Stimulated activated memory B cell treated with anti-CD40 and anti-IgM and Interleukin-4, amounts not matched to agents 10 μg/mL and 1 μg/mL and 100 μg/mL, for 72 hours (primary cell): ENCODE measurements around the gene NUP205.

Source experiments
- ATAC-seq: fragments of 150-1000 bp; cut with Tn5 transposase; 2 replicates; pipeline ENCODE4 v1.10.0; 2021
- H3K27ac Mint-ChIP-seq: one replicate; pipeline ENCODE4 v1.8.0; 2022; ENCODE audit warnings: mild to moderate bottlenecking, mixed read lengths
- H3K27me3 Mint-ChIP-seq: one replicate; pipeline ENCODE4 v1.8.0; 2022; ENCODE audit warnings: mixed read lengths
- H3K36me3 Mint-ChIP-seq: one replicate; pipeline ENCODE4 v1.8.0; 2022; ENCODE audit warnings: mixed read lengths
- H3K4me1 Mint-ChIP-seq: one replicate; pipeline ENCODE4 v1.8.0; 2022; ENCODE audit warnings: mixed read lengths
- H3K4me3 Mint-ChIP-seq: one replicate; pipeline ENCODE4 v1.8.0; 2022; ENCODE audit warnings: mild to moderate bottlenecking, moderate library complexity, mixed read lengths
- H3K9me3 Mint-ChIP-seq: one replicate; pipeline ENCODE4 v1.8.0; 2022; ENCODE audit warnings: mixed read lengths

The NUP205 gene, protein sequence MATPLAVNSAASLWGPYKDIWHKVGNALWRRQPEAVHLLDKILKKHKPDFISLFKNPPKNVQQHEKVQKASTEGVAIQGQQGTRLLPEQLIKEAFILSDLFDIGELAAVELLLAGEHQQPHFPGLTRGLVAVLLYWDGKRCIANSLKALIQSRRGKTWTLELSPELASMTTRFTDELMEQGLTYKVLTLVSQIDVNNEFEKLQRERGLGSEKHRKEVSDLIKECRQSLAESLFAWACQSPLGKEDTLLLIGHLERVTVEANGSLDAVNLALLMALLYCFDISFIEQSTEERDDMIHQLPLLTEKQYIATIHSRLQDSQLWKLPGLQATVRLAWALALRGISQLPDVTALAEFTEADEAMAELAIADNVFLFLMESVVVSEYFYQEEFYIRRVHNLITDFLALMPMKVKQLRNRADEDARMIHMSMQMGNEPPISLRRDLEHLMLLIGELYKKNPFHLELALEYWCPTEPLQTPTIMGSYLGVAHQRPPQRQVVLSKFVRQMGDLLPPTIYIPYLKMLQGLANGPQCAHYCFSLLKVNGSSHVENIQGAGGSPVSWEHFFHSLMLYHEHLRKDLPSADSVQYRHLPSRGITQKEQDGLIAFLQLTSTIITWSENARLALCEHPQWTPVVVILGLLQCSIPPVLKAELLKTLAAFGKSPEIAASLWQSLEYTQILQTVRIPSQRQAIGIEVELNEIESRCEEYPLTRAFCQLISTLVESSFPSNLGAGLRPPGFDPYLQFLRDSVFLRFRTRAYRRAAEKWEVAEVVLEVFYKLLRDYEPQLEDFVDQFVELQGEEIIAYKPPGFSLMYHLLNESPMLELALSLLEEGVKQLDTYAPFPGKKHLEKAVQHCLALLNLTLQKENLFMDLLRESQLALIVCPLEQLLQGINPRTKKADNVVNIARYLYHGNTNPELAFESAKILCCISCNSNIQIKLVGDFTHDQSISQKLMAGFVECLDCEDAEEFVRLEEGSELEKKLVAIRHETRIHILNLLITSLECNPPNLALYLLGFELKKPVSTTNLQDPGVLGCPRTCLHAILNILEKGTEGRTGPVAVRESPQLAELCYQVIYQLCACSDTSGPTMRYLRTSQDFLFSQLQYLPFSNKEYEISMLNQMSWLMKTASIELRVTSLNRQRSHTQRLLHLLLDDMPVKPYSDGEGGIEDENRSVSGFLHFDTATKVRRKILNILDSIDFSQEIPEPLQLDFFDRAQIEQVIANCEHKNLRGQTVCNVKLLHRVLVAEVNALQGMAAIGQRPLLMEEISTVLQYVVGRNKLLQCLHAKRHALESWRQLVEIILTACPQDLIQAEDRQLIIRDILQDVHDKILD (N-terminal part only)

DNA sequence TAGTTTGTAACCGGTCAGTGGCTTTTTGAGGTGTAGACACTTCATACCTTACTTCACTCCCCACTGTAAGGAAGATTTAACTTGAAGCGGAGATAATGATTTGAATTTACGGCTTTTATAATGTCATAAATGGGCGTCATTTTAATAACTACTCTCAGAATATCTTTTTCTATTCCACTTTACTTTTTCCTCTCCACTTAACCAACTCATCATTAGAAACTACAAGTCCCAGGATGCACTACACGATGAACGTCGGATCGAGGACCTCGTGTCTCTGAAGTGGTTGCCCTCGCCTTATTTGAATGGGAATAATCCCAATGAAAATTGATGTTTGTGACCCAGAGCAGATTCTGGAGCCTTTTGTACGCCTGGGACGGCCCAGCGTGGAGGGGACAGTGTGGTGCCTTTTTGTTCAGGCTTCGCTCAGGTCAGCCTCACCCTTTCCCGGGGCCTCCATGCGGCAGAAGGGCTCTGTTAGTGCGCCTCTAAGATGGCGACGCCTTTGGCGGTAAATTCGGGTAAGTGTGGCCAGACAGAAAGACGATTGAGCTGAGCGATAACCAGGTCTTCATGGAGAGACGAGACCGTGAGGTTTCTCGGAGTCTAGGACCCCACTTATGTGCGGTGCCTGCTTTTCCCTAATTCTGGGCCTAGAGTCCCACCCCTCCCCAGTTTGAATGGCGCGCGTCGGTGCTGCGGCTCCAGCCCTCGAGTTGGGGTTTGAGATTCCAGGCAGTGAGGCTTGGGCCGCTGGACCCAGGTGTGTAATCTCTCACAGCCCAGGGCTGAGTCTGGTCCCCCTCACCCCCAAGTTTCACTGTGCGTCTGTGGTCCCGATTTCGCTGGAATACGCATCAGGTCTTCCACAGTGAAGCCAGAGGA is at the start of gene NUP205:
TSS of gene NUP205 (plus strand) at position 463 of the 882 bp plus-strand sequence. CDS start at position 491, 28 bp downstream.
- H3K36me3 Mint-ChIP-seq = peaks cover 1% of the 10 kb centered on the region
- H3K4me1 Mint-ChIP-seq = peaks cover 28% of the 10 kb centered on the region
- H3K9me3 Mint-ChIP-seq = no peaks in the 10 kb centered on the region
- H3K27ac Mint-ChIP-seq = no peak within 1 kb of the TSS
- H3K4me3 Mint-ChIP-seq = no peak within 1 kb of the TSS
- H3K27me3 Mint-ChIP-seq = no peaks in the 10 kb centered on the region
- peak; percentile 94 for ATAC-seq

DNA sequence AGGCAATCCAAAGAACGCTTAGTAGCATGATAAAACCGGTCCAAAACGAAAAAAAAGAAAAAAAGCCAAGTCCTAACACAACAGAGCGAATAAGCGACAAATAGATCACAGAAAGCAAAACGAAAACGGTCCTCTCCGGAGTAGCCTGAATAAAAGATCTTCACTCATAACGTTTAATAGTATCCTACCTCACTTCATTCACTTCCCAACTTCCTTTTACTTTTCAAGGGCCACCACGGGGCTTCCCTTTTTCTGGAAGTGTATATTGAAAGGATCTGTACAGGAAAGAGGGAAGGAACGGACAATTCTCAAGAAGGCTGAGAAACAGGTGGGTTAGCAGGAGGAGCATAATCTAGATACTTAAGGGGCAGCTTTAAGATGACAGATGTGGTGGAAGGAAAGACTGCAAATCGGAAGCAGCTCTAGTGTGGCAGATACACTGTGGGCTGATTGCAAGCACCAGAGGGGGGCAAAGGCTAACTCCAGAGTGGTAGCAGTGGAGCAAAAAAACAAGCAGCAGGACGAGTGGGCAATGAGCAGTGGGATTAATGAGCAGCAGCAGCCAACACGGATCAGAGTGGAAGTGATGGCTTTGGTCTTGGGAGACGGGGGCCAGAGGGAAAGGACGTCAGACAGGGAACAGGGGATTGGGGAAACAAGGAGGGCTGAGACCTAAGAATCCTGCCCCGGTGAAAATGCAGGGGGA is 48.7 kb upstream of the NUP205 start:
- Mint-ChIP-seq H3K4me3 (no peak overlapping the region), H3K36me3 (no peaks in the 10 kb centered on the region), H3K27me3 (no peaks in the 10 kb centered on the region), H3K27ac (no peak overlapping the region), H3K4me1 (peaks cover 6% of the 10 kb centered on the region), H3K9me3 (no peaks in the 10 kb centered on the region)
- peak; percentile 9 for ATAC-seq

DNA sequence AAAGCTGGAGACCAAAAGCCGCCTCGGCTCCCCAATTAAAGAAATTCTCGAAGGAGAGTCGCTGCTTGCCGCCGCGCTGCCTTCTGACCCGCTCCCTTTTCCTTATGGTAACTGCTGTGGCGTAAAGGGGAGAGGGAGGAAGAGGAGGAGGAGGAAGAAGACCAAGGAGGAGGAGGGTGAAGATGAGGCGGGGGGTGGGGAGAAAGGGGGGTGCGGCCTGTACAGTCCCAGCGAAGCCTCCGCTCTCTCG is 48.2 kb upstream of the NUP205 start:
- H3K9me3 Mint-ChIP-seq = no peaks in the 10 kb centered on the region
- no peaks in the 10 kb centered on the region for H3K36me3 Mint-ChIP-seq
- no peak overlapping the region for H3K4me3 Mint-ChIP-seq
- H3K27me3 Mint-ChIP-seq = no peaks in the 10 kb centered on the region
- no peak overlapping the region for H3K27ac Mint-ChIP-seq
- ATAC-seq = no peak
- peaks cover 6% of the 10 kb centered on the region for H3K4me1 Mint-ChIP-seq

DNA sequence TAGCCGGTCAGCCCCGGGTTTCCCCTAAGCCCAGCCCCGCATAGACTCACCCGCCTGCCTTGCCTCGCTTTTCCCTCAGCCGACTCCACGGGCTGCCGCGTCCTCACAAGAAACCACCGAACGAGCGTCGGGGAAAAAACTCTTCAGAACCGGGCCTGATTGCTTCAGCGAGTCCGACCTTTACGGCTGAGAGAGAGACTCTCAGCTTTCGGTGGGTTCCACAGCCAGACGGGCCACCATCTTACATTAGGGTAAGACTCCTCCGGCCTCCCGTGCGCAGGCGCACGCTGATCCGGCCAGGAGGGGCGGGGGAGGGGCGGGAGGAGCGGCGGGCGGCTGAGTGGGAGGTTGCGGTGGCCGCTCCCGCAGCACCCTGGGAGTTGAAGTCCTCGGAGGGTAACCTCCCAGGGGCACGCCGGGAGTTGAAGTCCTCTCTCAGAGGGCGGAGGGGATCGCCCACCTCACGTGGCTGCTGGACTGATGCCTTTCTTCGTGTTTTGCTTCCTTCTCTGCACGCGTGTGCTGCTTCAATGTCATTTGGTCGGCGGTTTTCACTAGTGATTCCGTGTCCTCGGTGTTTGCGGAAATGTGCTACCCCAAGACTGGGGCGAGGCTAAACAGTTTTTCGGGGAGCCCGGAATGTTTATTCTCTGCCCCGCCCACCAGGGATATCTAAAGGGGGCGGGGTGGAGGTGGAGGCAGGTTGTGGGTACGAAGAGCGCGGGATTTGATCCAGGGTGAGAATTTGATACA is 47.7 kb upstream of the NUP205 start, which contains the start of gene CNOT4:
TSS of gene CNOT4 (minus strand) at position 264 of the 753 bp plus-strand sequence. CDS start 71,771 bp downstream, outside the sequence.
- Mint-ChIP-seq H3K27me3 (no peaks in the 10 kb centered on the region), H3K9me3 (no peaks in the 10 kb centered on the region), H3K36me3 (no peaks in the 10 kb centered on the region), H3K4me1 (peaks cover 6% of the 10 kb centered on the region), H3K4me3 (no peak within 1 kb of the TSS), H3K27ac (no peak within 1 kb of the TSS)
- ATAC-seq = peak; percentile 99

DNA sequence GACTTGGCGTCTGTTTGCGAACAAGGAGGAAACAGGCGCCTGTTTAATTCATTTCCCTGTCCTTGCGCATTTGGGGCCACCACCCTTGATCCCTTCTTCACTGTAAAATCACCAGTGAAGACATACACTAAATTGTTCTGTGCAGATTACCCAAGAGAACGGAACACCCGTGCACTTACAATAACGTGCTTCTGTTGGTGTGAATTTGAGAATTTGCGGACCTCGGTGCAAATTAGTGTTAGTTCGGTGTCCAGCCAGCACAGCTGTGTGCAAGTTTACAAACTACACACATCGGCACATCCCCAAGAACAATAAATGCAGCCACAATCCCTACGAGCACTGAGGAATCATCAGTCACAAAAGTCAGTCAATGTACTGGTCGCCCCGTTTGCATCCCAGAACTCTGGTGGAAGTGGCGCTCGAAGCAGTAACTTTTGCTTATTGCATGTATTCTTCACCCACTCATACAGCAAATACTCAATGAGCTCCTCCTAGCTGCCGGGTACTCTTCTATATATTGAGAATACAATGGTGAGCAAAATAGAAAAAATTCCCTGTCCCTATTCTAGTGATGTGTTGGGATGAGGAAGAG is 47.0 kb upstream of the NUP205 start:
- H3K4me3 Mint-ChIP-seq = no peak overlapping the region
- no peak overlapping the region for H3K27ac Mint-ChIP-seq
- peaks cover 6% of the 10 kb centered on the region for H3K4me1 Mint-ChIP-seq
- no peaks in the 10 kb centered on the region for H3K27me3 Mint-ChIP-seq
- H3K36me3 Mint-ChIP-seq = no peaks in the 10 kb centered on the region
- H3K9me3 Mint-ChIP-seq = no peaks in the 10 kb centered on the region
- ATAC-seq = no peak

DNA sequence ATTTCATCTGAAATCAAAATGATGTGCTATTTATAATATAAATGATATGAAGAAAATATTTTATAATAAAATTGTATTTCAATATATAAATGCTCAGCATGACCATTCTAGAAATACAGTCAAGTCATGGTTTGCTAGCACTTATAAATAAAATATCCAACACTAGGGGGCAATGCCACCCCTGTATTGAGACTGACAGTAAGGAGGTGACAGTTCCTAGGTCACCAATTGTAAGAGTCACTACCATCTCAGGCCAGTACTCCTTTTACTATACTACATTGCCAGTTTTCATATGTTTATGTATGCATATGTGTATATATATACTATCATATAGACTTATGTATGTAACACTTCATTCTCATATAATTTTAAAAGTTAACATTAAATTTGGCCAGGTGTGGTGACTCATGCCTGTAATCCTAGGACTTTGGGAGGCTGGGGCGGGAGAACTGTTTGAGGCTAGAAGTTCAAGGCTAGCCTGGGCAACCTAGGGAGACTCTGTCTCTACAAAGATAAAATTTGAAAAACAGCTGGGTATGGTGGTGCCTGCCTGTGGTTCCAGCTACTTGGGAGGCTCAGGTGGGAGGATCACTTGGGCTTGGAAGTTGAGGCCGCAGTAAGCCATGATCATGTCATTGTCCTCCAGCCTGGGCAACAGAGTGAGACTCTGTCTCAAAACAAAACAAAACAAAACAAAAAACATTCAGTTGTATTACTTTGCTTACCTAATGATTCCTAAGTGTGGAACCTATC is 45.4 kb upstream of the NUP205 start:
- H3K27ac Mint-ChIP-seq = no peak overlapping the region
- no peaks in the 10 kb centered on the region for H3K27me3 Mint-ChIP-seq
- peaks cover under 1% of the 10 kb centered on the region for H3K4me1 Mint-ChIP-seq
- H3K9me3 Mint-ChIP-seq = no peaks in the 10 kb centered on the region
- no peaks in the 10 kb centered on the region for H3K36me3 Mint-ChIP-seq
- ATAC-seq = no peak
- H3K4me3 Mint-ChIP-seq = no peak overlapping the region

DNA sequence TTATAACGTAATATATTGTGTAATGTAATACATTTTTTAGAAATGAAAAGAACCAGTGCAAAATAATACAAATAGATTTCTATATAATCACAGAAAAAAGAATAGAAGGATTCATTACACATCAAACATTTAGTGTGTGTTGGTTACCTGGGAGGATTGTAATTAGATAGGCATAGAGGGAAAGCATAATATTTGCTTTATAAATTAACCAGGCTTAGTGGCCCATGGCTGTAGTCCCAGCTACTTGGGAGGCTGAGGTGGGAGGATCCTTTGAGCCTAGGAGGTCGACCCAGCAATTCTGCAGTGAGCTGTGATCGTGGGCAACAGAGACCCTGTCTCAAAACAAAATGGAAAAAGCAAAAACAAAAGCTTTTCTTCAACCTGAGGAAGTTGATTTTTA is 42.9 kb upstream of the NUP205 start:
- Mint-ChIP-seq H3K27ac (no peak overlapping the region), H3K4me1 (no peaks in the 10 kb centered on the region), H3K9me3 (no peaks in the 10 kb centered on the region), H3K4me3 (no peak overlapping the region), H3K36me3 (no peaks in the 10 kb centered on the region), H3K27me3 (no peaks in the 10 kb centered on the region)
- ATAC-seq = no peak

DNA sequence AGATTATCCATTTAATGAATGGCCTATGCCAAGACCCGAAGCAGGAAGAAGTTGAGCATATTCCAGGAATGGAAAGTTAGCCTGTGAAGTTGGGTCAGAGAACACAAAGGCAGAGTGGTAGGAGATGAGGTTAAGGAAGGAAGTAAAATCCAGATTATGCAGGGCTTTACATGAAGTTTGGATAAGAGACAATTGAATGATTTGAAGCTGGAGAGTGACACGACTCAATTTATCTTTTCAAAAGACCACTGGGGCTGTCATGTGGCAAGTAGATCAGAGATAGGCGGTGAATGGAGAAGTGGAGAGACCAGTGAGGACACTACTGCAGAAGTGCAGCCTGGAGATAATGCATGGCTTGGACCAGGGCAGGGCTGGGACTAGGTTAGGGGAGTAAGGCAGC is 40.7 kb upstream of the NUP205 start:
- no peaks in the 10 kb centered on the region for H3K9me3 Mint-ChIP-seq
- ATAC-seq = no peak
- no peak overlapping the region for H3K27ac Mint-ChIP-seq
- no peaks in the 10 kb centered on the region for H3K4me1 Mint-ChIP-seq
- H3K4me3 Mint-ChIP-seq = no peak overlapping the region
- H3K36me3 Mint-ChIP-seq = no peaks in the 10 kb centered on the region
- H3K27me3 Mint-ChIP-seq = no peaks in the 10 kb centered on the region

DNA sequence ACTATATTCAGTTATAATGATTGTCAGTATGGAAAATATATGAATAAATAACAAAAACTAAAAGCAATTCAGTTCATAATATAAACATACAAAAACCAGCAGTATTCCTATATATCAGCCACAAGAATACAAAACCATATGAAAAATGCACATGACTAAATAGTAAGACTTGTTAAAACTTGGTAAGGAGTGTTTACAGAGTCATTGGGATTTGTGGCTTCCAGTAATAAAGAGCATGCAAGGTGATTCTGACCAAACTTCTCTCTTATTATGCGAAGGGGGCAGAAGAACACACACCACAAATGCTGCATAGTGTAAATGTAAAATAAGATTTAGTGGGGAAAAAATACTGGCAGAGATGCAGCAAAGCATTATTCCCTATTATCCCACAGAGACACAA is 39.0 kb upstream of the NUP205 start:
- Mint-ChIP-seq H3K9me3 (peaks cover 4% of the 10 kb centered on the region), H3K4me1 (no peaks in the 10 kb centered on the region), H3K4me3 (no peak overlapping the region), H3K36me3 (no peaks in the 10 kb centered on the region), H3K27me3 (no peaks in the 10 kb centered on the region), H3K27ac (no peak overlapping the region)
- no peak for ATAC-seq

DNA sequence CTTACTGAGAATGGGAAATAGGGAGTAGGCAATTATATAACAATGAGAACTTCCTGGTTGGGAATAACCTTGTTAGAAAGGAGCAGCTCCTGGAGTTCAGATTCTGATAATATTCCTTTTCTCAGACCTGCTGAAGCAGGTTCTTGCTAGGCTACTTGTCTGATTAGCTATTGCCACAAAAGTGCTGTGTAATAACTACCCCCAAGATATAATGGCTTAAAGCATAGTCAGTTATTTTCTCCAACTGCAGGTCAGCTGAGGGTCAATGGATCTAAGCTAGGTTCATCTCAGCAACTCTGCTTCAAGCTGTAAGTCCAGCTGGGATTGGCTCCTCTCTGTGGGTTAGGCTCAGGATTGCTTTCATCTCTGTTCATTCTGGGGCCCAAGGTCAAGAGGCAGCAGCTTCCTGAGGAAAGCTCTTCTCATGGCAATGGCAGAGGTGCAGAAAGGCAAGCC is 38.5 kb upstream of the NUP205 start:
- H3K4me3 Mint-ChIP-seq = no peak overlapping the region
- peaks cover 4% of the 10 kb centered on the region for H3K9me3 Mint-ChIP-seq
- H3K4me1 Mint-ChIP-seq = no peaks in the 10 kb centered on the region
- H3K27ac Mint-ChIP-seq = no peak overlapping the region
- H3K36me3 Mint-ChIP-seq = no peaks in the 10 kb centered on the region
- H3K27me3 Mint-ChIP-seq = no peaks in the 10 kb centered on the region
- no peak for ATAC-seq

DNA sequence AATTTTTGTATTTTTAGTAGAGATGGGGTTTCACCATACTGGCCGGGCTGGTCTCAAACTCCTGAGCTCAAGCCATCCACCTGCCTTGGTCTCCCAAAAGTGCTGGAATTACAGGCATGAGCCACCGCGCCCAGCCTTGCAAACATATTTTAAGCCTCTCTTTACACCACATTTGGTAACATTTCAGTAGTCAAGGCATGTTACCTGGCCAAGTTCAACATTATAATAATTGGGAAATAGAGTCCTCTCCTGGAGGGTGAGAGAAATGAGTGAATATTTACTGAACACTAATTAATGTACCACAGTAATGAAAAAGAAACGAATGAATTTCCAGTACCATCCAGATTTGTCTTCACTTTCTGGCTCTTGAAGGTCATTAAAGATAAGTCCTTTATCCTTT is 37.8 kb upstream of the NUP205 start:
- Mint-ChIP-seq H3K4me1 (no peaks in the 10 kb centered on the region), H3K36me3 (no peaks in the 10 kb centered on the region), H3K27me3 (no peaks in the 10 kb centered on the region), H3K9me3 (peaks cover 4% of the 10 kb centered on the region), H3K4me3 (no peak overlapping the region), H3K27ac (no peak overlapping the region)
- ATAC-seq = no peak

DNA sequence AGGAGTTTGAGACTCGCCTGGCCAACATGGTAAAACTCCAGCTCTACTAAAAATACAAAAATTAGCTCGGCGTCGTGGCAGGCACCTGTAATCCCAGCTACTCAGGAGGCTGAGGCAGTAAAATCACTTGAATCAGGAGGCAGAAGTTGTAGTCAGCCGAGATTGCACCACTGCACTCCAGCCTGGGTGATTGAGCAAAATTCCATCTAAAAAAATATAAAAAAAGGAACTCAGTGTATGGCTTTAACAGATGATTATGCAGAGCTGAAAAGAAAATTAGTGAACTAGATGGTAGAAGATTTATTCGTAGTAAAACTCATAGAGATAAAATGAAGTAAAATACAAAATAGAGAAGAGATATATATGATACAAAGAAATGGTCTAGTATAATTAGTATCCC is 35.2 kb upstream of the NUP205 start:
- H3K27ac Mint-ChIP-seq = no peak overlapping the region
- no peaks in the 10 kb centered on the region for H3K27me3 Mint-ChIP-seq
- H3K4me1 Mint-ChIP-seq = no peaks in the 10 kb centered on the region
- H3K36me3 Mint-ChIP-seq = no peaks in the 10 kb centered on the region
- H3K9me3 Mint-ChIP-seq = peaks cover 4% of the 10 kb centered on the region
- no peak for ATAC-seq
- H3K4me3 Mint-ChIP-seq = no peak overlapping the region
